K562 (cell line): Measurements from ENCODE around the gene NUP85. TPM values are rescaled to one million over a fixed set of nuclear protein-coding genes. Genes with fewer than 3 reads are reported as not detected.

Source experiments
- ARID2 ChIP-seq: fragments of 450-650 bp; IDR thresholded peaks from 2 replicates; pipeline ENCODE4 v1.6.1; 2017; ENCODE audit warnings: antibody characterized with exemption, mild to moderate bottlenecking
- ATF2 ChIP-seq: sonication (generic); formaldehyde crosslinking; IDR thresholded peaks from 2 replicates; pipeline ENCODE4 v1.8.1; 2022; ENCODE audit warnings: missing genetic modification reagents
- CBX1 ChIP-seq: sonication (generic); IDR thresholded peaks from 2 replicates; pipeline ENCODE4 v1.6.1; 2016; ENCODE audit warnings: antibody characterized with exemption, low read depth, mild to moderate bottlenecking
- CHCHD3 ChIP-seq: fragments of 250-450 bp; sonication (Bioruptor Pico); IDR thresholded peaks from 2 replicates; pipeline ENCODE4 v2.1.2; 2022; ENCODE audit warnings: mild to moderate bottlenecking
- CREB1 ChIP-seq, 2 experiments: sonication (generic) in 1 of 2; formaldehyde crosslinking in 1 of 2; IDR thresholded peaks; 2 replicates each; pipeline versions ENCODE4 v1.6.1 to v1.8.0; 2012 to 2022; ENCODE audit warnings: inconsistent platforms in 1 of 2, mild to moderate bottlenecking in 1 of 2, missing genetic modification reagents in 1 of 2, moderate library complexity in 1 of 2
- E2F1 ChIP-seq: sonication (generic); formaldehyde crosslinking; IDR thresholded peaks from 2 replicates; pipeline ENCODE4 v1.8.1; 2023; ENCODE audit warnings: mild to moderate bottlenecking, missing genetic modification reagents, moderate library complexity
- EP300 ChIP-seq: IDR thresholded peaks from 2 replicates; pipeline ENCODE4 v1.6.1; 2012; ENCODE audit warnings: low read length, improper control_type of control experiment
- ETS1 ChIP-seq: conservative IDR thresholded peaks from 2 replicates; pipeline ENCODE4 v1.6.1; 2011; ENCODE audit warnings: low read depth, mild to moderate bottlenecking, low read length; ENCODE audit not compliant: control insufficient read depth
- GTF2F1 ChIP-seq: IDR thresholded peaks from 2 replicates; pipeline ENCODE4 v1.6.1; 2011; ENCODE audit warnings: low read depth, low read length, improper control_type of control experiment
- POLR3A ChIP-seq: IDR thresholded peaks from 2 replicates; pipeline ENCODE4 v1.6.1; 2011; ENCODE audit warnings: borderline replicate concordance, mild to moderate bottlenecking, moderate library complexity; ENCODE audit not compliant: insufficient read length, insufficient read depth; ENCODE audit errors: extremely low read depth
- SMAD1 ChIP-seq: fragments of 150-350 bp; IDR thresholded peaks from 2 replicates; pipeline ENCODE4 v1.6.1; 2014; ENCODE audit warnings: low read length, low read depth; ENCODE audit not compliant: partially characterized antibody
- SMARCA5 ChIP-seq: fragments of 450-650 bp; IDR thresholded peaks from 2 replicates; pipeline ENCODE4 v1.6.1; 2016
- SRF ChIP-seq, 2 experiments: fragments of 250-450, 450-650 bp in 1 of 2; sonication (Bioruptor Pico) in 1 of 2; sonication (generic) in 1 of 2; formaldehyde crosslinking; IDR thresholded peaks; 2 replicates each; pipeline versions ENCODE4 v1.5.0 to v1.5.1; 2020 to 2022; ENCODE audit warnings: mild to moderate bottlenecking in 1 of 2, missing genetic modification reagents in 1 of 2
- TARDBP ChIP-seq: fragments of 450-650 bp; IDR thresholded peaks from 2 replicates; pipeline ENCODE4 v1.6.1; 2016
- THRAP3 ChIP-seq: fragments of 450-650 bp; IDR thresholded peaks from 2 replicates; pipeline ENCODE4 v1.6.1; 2016; ENCODE audit warnings: mild to moderate bottlenecking, inconsistent platforms, borderline replicate concordance
- TSC22D4 ChIP-seq: fragments of 450-650 bp; IDR thresholded peaks from 2 replicates; pipeline ENCODE4 v1.6.1; 2016; ENCODE audit warnings: missing genetic modification characterization, missing biosample characterization, control low read depth
- ZBTB43 ChIP-seq: sonication (generic); formaldehyde crosslinking; IDR thresholded peaks from 2 replicates; pipeline ENCODE4 v1.8.0; 2023; ENCODE audit warnings: mild to moderate bottlenecking, missing genetic modification reagents
- ZBTB8A ChIP-seq: fragments of 450-650 bp; IDR thresholded peaks from 2 replicates; pipeline ENCODE4 v1.6.1; 2018; ENCODE audit warnings: mild to moderate bottlenecking, moderate library complexity; ENCODE audit not compliant: partially characterized antibody
- ZFP91 ChIP-seq: sonication (generic); formaldehyde crosslinking; IDR thresholded peaks from 2 replicates; pipeline ENCODE4 v1.8.0; 2022; ENCODE audit warnings: mild to moderate bottlenecking, missing genetic modification reagents
- ZKSCAN1 ChIP-seq: fragments of 150-350 bp; IDR thresholded peaks from 2 replicates; pipeline ENCODE4 v1.6.1; 2016; ENCODE audit warnings: low read depth, low read length
- ZNF165 ChIP-seq: fragments of 250-450 bp; sonication (Bioruptor Pico); IDR thresholded peaks from 2 replicates; pipeline ENCODE4 v1.4.0; 2020; ENCODE audit warnings: borderline replicate concordance
- ZNF444 ChIP-seq: fragments of 250-450 bp; sonication (Bioruptor Pico); IDR thresholded peaks from 2 replicates; pipeline ENCODE4 v1.4.0; 2020; ENCODE audit warnings: mild to moderate bottlenecking, moderate library complexity
- polyA plus RNA-seq, 8 experiments: library from polyadenylated mRNA; depleted of rRNA in 4 of 8; stranded (reverse) in 5 of 8; unstranded in 3 of 8; fragments of >200 nt; fragmentation: Nextera tagmentation in 2 of 8; fragmentation: Illumina TruSeq in 1 of 8; extraction: Ambion mirVana in 2 of 8; extraction: Trizol in 1 of 8; gene quantifications; 2 replicates each; pipeline versions ENCODE4 v1.2.1 to v1.2.3, GENCODE V29; 2011 to 2014; ENCODE audit warnings: inconsistent platforms in 1 of 8, missing spikeins in 1 of 8
- total RNA-seq, 7 experiments: library from RNA; depleted of rRNA in 6 of 7; stranded (reverse); fragments of >200 nt in 6 of 7; fragmentation: Illumina TruSeq in 2 of 7; extraction: Trizol in 2 of 7; gene quantifications; 2 replicates each; pipeline versions ENCODE4 v1.2.1 to v1.2.3, GENCODE V29; 2011 to 2021; ENCODE audit warnings: low replicate concordance in 1 of 7

NUP85 gene
- total and polyA plus RNA-seq, 9 of the 15 experiments (the other 6 are each of a cell fraction or from before 2014, with no cell fraction given) = 50.2 to 177 (median 110) TPM

- no peak for TF ChIP-seq ZFP91
- no peak for TF ChIP-seq E2F1
- peak; percentile 22; the same call in 1 of the 2 replicates for TF ChIP-seq CREB1 (IDR thresholded peaks at IDR 0.05)
- TF ChIP-seq CREB1 (CRISPR knock-in tag; IDR thresholded peaks at IDR 0.05) = peak; percentile 60; the same call in 1 of the 2 replicates
- TF ChIP-seq ARID2 = no peak
- no peak for TF ChIP-seq ATF2
- TF ChIP-seq THRAP3 = no peak
- no peak for TF ChIP-seq SMARCA5
- no peak for TF ChIP-seq TSC22D4 (tag)
- no peak for TF ChIP-seq ZNF165 (CRISPR knock-in tag)
- TF ChIP-seq POLR3A = no peak
- TF ChIP-seq ZBTB8A = no peak
- TF ChIP-seq SRF (CRISPR knock-in tag; IDR thresholded peaks at IDR 0.05) = no peak
- no peak for TF ChIP-seq EP300
- TF ChIP-seq CHCHD3 (CRISPR knock-in tag) = no peak
- no peak for TF ChIP-seq GTF2F1
- TF ChIP-seq TARDBP = 0 out of 2 replicates have a peak, but pooled peaks have one; percentile 17
- TF ChIP-seq SMAD1 = peak; percentile 91
- no peak for TF ChIP-seq ZBTB43 (CRISPR knock-in tag)
- no peak for TF ChIP-seq ZNF444 (CRISPR knock-in tag)
- peak; percentile 45 for TF ChIP-seq ETS1
- TF ChIP-seq CBX1 = no peak
- no peak for TF ChIP-seq ZKSCAN1
These were observed 22.7 kb upstream of the NUP85 start, which contains the start of gene SUMO2 (continued) for GRCh38 chr17:75182569-75183436.
